ENCODE data around the gene OR5B17. TPM values are rescaled to one million over a fixed set of nuclear protein-coding genes. Genes with fewer than 3 reads are reported as not detected.
"Not testable (repeated sequence)": the region's sequence is repeated elsewhere in the genome, so short reads cannot be mapped to it uniquely, and the experiment has no call there.

OR5B17 gene
- not detected for polyA plus RNA-seq

GRCh38 chr11:58358969-58359368 lies at the start of gene OR5B17:
OR5B17 (minus strand) TSS chr11:58359069; CDS start chr11:58359069, 0 bp downstream.
- peaks cover 2 to 15% (median 5%) of the 10 kb centered on the region in 3 donors for H3K27me3 Mint-ChIP-seq (ENCODE audit: low read depth in 3 of 3)
- DNase-seq = no peak
- H3K4me1 Mint-ChIP-seq = no peaks in the 10 kb centered on the region
- no peak within 1 kb of the TSS for H3K4me3 Mint-ChIP-seq
- H3K27ac Mint-ChIP-seq = no peak within 1 kb of the TSS
- H3K9me3 Mint-ChIP-seq = no peaks in the 10 kb centered on the region
- no peaks in the 10 kb centered on the region for H3K36me3 Mint-ChIP-seq

GRCh38 chr11:58406774-58407173 lies 47.9 kb upstream of the OR5B17 start, which contains the start of gene OR5B3:
OR5B3 (minus strand) TSS chr11:58406874; CDS start chr11:58403409, 3,465 bp downstream.
- Mint-ChIP-seq H3K9me3 (peaks cover 10 to 36% (median 22%) of the 10 kb centered on the region in 6 donors), H3K4me1 (no peaks in the 10 kb centered on the region), H3K27me3 (ENCODE audit: low read depth in 3 of 3) (peaks cover 0 to 16% (median 4%) of the 10 kb centered on the region in 3 donors), H3K36me3 (peaks cover 0 to 6% (median 5%) of the 10 kb centered on the region in 3 donors), H3K4me3 (no peak within 1 kb of the TSS), H3K27ac (no peak within 1 kb of the TSS)
- DNase-seq = no peak

- DNase-seq; H3K4me3 Mint-ChIP-seq; H3K27ac Mint-ChIP-seq; H3K9me3 Mint-ChIP-seq; H3K4me1 Mint-ChIP-seq; H3K27me3 Mint-ChIP-seq (ENCODE audit: low read depth in 3 of 3); H3K36me3 Mint-ChIP-seq: not testable (repeated sequence)
Observed at GRCh38 chr11:58399622-58400021, 40.8 kb upstream of the OR5B17 start.

- DNase-seq = no peak
- no peak overlapping the region for H3K27ac Mint-ChIP-seq
- peaks cover 0 to 5% (median 0%) of the 10 kb centered on the region in 6 donors for H3K9me3 Mint-ChIP-seq
- peaks cover 0 to 9% (median 0%) of the 10 kb centered on the region in 3 donors for H3K27me3 Mint-ChIP-seq (ENCODE audit: low read depth in 3 of 3)
- no peaks in the 10 kb centered on the region for H3K36me3 Mint-ChIP-seq
- H3K4me3 Mint-ChIP-seq = no peak overlapping the region
- H3K4me1 Mint-ChIP-seq = no peaks in the 10 kb centered on the region
Observed at GRCh38 chr11:58395581-58395980, 36.7 kb upstream of the OR5B17 start.

GRCh38 chr11:58394195-58394594 lies 35.3 kb upstream of the OR5B17 start:
- Mint-ChIP-seq H3K27ac (no peak overlapping the region), H3K4me3 (no peak overlapping the region), H3K36me3 (no peaks in the 10 kb centered on the region), H3K4me1 (no peaks in the 10 kb centered on the region), H3K27me3 (ENCODE audit: low read depth in 3 of 3) (peaks cover 0 to 9% (median 0%) of the 10 kb centered on the region in 3 donors), H3K9me3 (peaks cover 0 to 5% (median 0%) of the 10 kb centered on the region in 6 donors)
- no peak for DNase-seq

- no peak overlapping the region for H3K27ac Mint-ChIP-seq
- no peak for DNase-seq
- H3K9me3 Mint-ChIP-seq = peaks cover 0 to 5% (median 0%) of the 10 kb centered on the region in 6 donors
- H3K36me3 Mint-ChIP-seq = no peaks in the 10 kb centered on the region
- no peak overlapping the region for H3K4me3 Mint-ChIP-seq
- no peaks in the 10 kb centered on the region for H3K4me1 Mint-ChIP-seq
- peaks cover 0 to 9% (median 0%) of the 10 kb centered on the region in 3 donors for H3K27me3 Mint-ChIP-seq (ENCODE audit: low read depth in 3 of 3)
Observed at GRCh38 chr11:58392746-58393145, 33.9 kb upstream of the OR5B17 start.

- peaks cover 0 to 5% (median 0%) of the 10 kb centered on the region in 6 donors for H3K9me3 Mint-ChIP-seq
- no peak for DNase-seq
- no peak overlapping the region for H3K27ac Mint-ChIP-seq
- peaks cover 0 to 9% (median 0%) of the 10 kb centered on the region in 3 donors for H3K27me3 Mint-ChIP-seq (ENCODE audit: low read depth in 3 of 3)
- H3K4me3 Mint-ChIP-seq = no peak overlapping the region
- no peaks in the 10 kb centered on the region for H3K4me1 Mint-ChIP-seq
- H3K36me3 Mint-ChIP-seq = no peaks in the 10 kb centered on the region
Observed at GRCh38 chr11:58391879-58392278, 33.0 kb upstream of the OR5B17 start.

GRCh38 chr11:58390551-58391063 lies 31.7 kb upstream of the OR5B17 start:
- H3K9me3 Mint-ChIP-seq = peaks cover 0 to 4% (median 0%) of the 10 kb centered on the region in 6 donors
- H3K36me3 Mint-ChIP-seq = no peaks in the 10 kb centered on the region
- no peak overlapping the region for H3K27ac Mint-ChIP-seq
- peaks cover 0 to 7% (median 0%) of the 10 kb centered on the region in 3 donors for H3K27me3 Mint-ChIP-seq (ENCODE audit: low read depth in 3 of 3)
- H3K4me1 Mint-ChIP-seq = no peaks in the 10 kb centered on the region
- DNase-seq = no peak
- H3K4me3 Mint-ChIP-seq = no peak overlapping the region

- peaks cover 2 to 6% (median 5%) of the 10 kb centered on the region in 3 donors for H3K27me3 Mint-ChIP-seq (ENCODE audit: low read depth in 3 of 3)
- H3K27ac Mint-ChIP-seq = no peak overlapping the region
- H3K9me3 Mint-ChIP-seq = no peaks in the 10 kb centered on the region
- no peaks in the 10 kb centered on the region for H3K4me1 Mint-ChIP-seq
- H3K4me3 Mint-ChIP-seq = no peak overlapping the region
- no peaks in the 10 kb centered on the region for H3K36me3 Mint-ChIP-seq
- DNase-seq = no peak
Observed at GRCh38 chr11:58354727-58355126, 4.1 kb downstream of the OR5B17 start.

GRCh38 chr11:58345204-58345603 lies 13.7 kb downstream of the OR5B17 start:
- no peak overlapping the region for H3K27ac Mint-ChIP-seq
- H3K4me3 Mint-ChIP-seq = no peak overlapping the region
- no peaks in the 10 kb centered on the region for H3K4me1 Mint-ChIP-seq
- peaks cover 0 to 1% (median 0%) of the 10 kb centered on the region in 6 donors for H3K9me3 Mint-ChIP-seq
- H3K36me3 Mint-ChIP-seq = no peaks in the 10 kb centered on the region
- peaks cover 0 to 6% (median 2%) of the 10 kb centered on the region in 3 donors for H3K27me3 Mint-ChIP-seq (ENCODE audit: low read depth in 3 of 3)
- no peak for DNase-seq

GRCh38 chr11:58334708-58335107 lies 24.2 kb downstream of the OR5B17 start:
- Mint-ChIP-seq H3K9me3 (peaks cover 0 to 19% (median 3%) of the 10 kb centered on the region in 6 donors), H3K36me3 (no peaks in the 10 kb centered on the region), H3K27ac (no peak overlapping the region), H3K4me1 (no peaks in the 10 kb centered on the region), H3K4me3 (no peak overlapping the region), H3K27me3 (ENCODE audit: low read depth in 3 of 3) (peaks cover 0 to 5% (median 2%) of the 10 kb centered on the region in 3 donors)
- DNase-seq = no peak

- Mint-ChIP-seq H3K4me3 (no peak overlapping the region), H3K9me3 (peaks cover 0 to 34% (median 6%) of the 10 kb centered on the region in 6 donors), H3K27ac (no peak overlapping the region), H3K36me3 (no peaks in the 10 kb centered on the region), H3K4me1 (no peaks in the 10 kb centered on the region), H3K27me3 (ENCODE audit: low read depth in 3 of 3) (peaks cover 0 to 5% (median 3%) of the 10 kb centered on the region in 3 donors)
- no peak for DNase-seq
Observed at GRCh38 chr11:58330861-58331260, 28.0 kb downstream of the OR5B17 start.

- H3K36me3 Mint-ChIP-seq = no peaks in the 10 kb centered on the region
- no peak for DNase-seq
- peaks cover 0 to 4% (median 0%) of the 10 kb centered on the region in 3 donors for H3K27me3 Mint-ChIP-seq (ENCODE audit: low read depth in 3 of 3)
- H3K27ac Mint-ChIP-seq = no peak overlapping the region
- no peak overlapping the region for H3K4me3 Mint-ChIP-seq
- peaks cover 0 to 2% (median 0%) of the 10 kb centered on the region in 6 donors for H3K9me3 Mint-ChIP-seq
- H3K4me1 Mint-ChIP-seq = no peaks in the 10 kb centered on the region
Observed at GRCh38 chr11:58318532-58318931, 40.3 kb downstream of the OR5B17 start.

GRCh38 chr11:58316142-58316541 lies 42.7 kb downstream of the OR5B17 start:
- H3K4me1 Mint-ChIP-seq = no peaks in the 10 kb centered on the region

More at GRCh38 chr11:58316142-58316541, 42.7 kb downstream of the OR5B17 start:
- H3K4me3 Mint-ChIP-seq = no peak overlapping the region
- H3K27ac Mint-ChIP-seq = no peak overlapping the region
- no peak for DNase-seq
- peaks cover 0 to 7% (median 0%) of the 10 kb centered on the region in 6 donors for H3K9me3 Mint-ChIP-seq
- peaks cover 0 to 8% (median 3%) of the 10 kb centered on the region in 3 donors for H3K27me3 Mint-ChIP-seq (ENCODE audit: low read depth in 3 of 3)
- H3K36me3 Mint-ChIP-seq = no peaks in the 10 kb centered on the region
